KOPT-K1 (cell line): ENCODE data around the gene KLHL18.
"Not testable (repeated sequence)": the region's sequence is repeated elsewhere in the genome, so short reads cannot be mapped to it uniquely, and the experiment has no call there.

Source experiments
- H3K27ac ChIP-seq: fragments of 200-600 bp; sonication (generic); 2 replicates; pipeline ENCODE4 v1.5.1; 2016; ENCODE audit warnings: antibody characterized with exemption, mild to moderate bottlenecking, low read depth, low read length; ENCODE audit not compliant: poor library complexity, severe bottlenecking
- H3K36me3 ChIP-seq: fragments of 200-600 bp; sonication (generic); 2 replicates; pipeline ENCODE4 v1.5.1; 2017; ENCODE audit warnings: antibody characterized with exemption, mild to moderate bottlenecking, low read length, moderate library complexity; ENCODE audit not compliant: insufficient read depth
- H3K9me3 ChIP-seq: fragments of 200-600 bp; sonication (generic); 2 replicates; pipeline ENCODE4 v1.5.1; 2017; ENCODE audit warnings: antibody characterized with exemption, low read length, mild to moderate bottlenecking; ENCODE audit not compliant: insufficient read depth, poor library complexity, severe bottlenecking

KLHL18 gene

GRCh38 chr3:47316151-47316550, 33.4 kb downstream of the KLHL18 start:
- peaks cover 24% of the 10 kb centered on the region; the same call in 1 of the 2 replicates for H3K36me3 ChIP-seq
- not testable (repeated sequence) for H3K27ac ChIP-seq, H3K9me3 ChIP-seq

- no peaks in the 10 kb centered on the region for H3K9me3 ChIP-seq
- peaks cover 51% of the 10 kb centered on the region for H3K36me3 ChIP-seq
- no peak overlapping the region for H3K27ac ChIP-seq
Observed at GRCh38 chr3:47318916-47319315, 36.2 kb downstream of the KLHL18 start.

- Histone ChIP-seq H3K9me3 (no peaks in the 10 kb centered on the region), H3K36me3 (peaks cover 55% of the 10 kb centered on the region), H3K27ac (no peak overlapping the region)
Observed at GRCh38 chr3:47319956-47320355, 37.2 kb downstream of the KLHL18 start.

- Histone ChIP-seq H3K9me3 (no peaks in the 10 kb centered on the region), H3K27ac (no peak overlapping the region), H3K36me3 (peaks cover 83% of the 10 kb centered on the region)
Observed at GRCh38 chr3:47323431-47324277, 40.9 kb downstream of the KLHL18 start.

GRCh38 chr3:47324278-47324865, 41.6 kb downstream of the KLHL18 start:
- Histone ChIP-seq H3K36me3 (peaks cover 86% of the 10 kb centered on the region), H3K27ac (no peak overlapping the region), H3K9me3 (no peaks in the 10 kb centered on the region)

- Histone ChIP-seq H3K9me3 (no peaks in the 10 kb centered on the region), H3K27ac (no peak overlapping the region), H3K36me3 (peaks cover 96% of the 10 kb centered on the region)
Observed at GRCh38 chr3:47333907-47334306, 51.2 kb downstream of the KLHL18 start.

- Histone ChIP-seq H3K27ac (no peak overlapping the region), H3K9me3 (no peaks in the 10 kb centered on the region), H3K36me3 (peaks cover 89% of the 10 kb centered on the region)
Observed at GRCh38 chr3:47337656-47338055, 54.9 kb downstream of the KLHL18 start.

- H3K27ac ChIP-seq, result no peak overlapping the region
- H3K9me3 ChIP-seq, result no peaks in the 10 kb centered on the region
- peaks cover 89% of the 10 kb centered on the region for H3K36me3 ChIP-seq
Observed at GRCh38 chr3:47339951-47340350, 57.2 kb downstream of the KLHL18 start.

- H3K9me3 ChIP-seq, result no peaks in the 10 kb centered on the region
- peaks cover 88% of the 10 kb centered on the region for H3K36me3 ChIP-seq
- no peak overlapping the region for H3K27ac ChIP-seq
Observed at GRCh38 chr3:47340866-47341265, 58.1 kb downstream of the KLHL18 start.

- no peaks in the 10 kb centered on the region for H3K9me3 ChIP-seq
- no peak overlapping the region for H3K27ac ChIP-seq
- peaks cover 82% of the 10 kb centered on the region for H3K36me3 ChIP-seq
Observed at GRCh38 chr3:47342151-47342550, 59.4 kb downstream of the KLHL18 start.

- Histone ChIP-seq H3K27ac (no peak overlapping the region), H3K9me3 (no peaks in the 10 kb centered on the region), H3K36me3 (peaks cover 76% of the 10 kb centered on the region)
Observed at GRCh38 chr3:47342812-47343211, 60.1 kb downstream of the KLHL18 start.

GRCh38 chr3:47343471-47343971, 60.8 kb downstream of the KLHL18 start:
- Histone ChIP-seq H3K27ac (no peak overlapping the region), H3K36me3 (peaks cover 68% of the 10 kb centered on the region), H3K9me3 (no peaks in the 10 kb centered on the region)

GRCh38 chr3:47344971-47345370, 62.2 kb downstream of the KLHL18 start:
- H3K36me3 ChIP-seq, result peaks cover 54% of the 10 kb centered on the region
- no peak overlapping the region for H3K27ac ChIP-seq
- H3K9me3 ChIP-seq, result no peaks in the 10 kb centered on the region

GRCh38 chr3:47347217-47347801, 64.6 kb downstream of the KLHL18 start:
- Histone ChIP-seq H3K36me3 (peaks cover 41% of the 10 kb centered on the region), H3K9me3 (no peaks in the 10 kb centered on the region), H3K27ac (no peak overlapping the region)

- Histone ChIP-seq H3K27ac (no peak overlapping the region), H3K9me3 (no peaks in the 10 kb centered on the region), H3K36me3 (peaks cover 28% of the 10 kb centered on the region)
Observed at GRCh38 chr3:47348411-47349154, 65.8 kb downstream of the KLHL18 start.
